Neural progenitor cell (in vitro differentiated cells): ENCODE results near the gene UHRF1. TPM values are rescaled to one million over a fixed set of nuclear protein-coding genes. Genes with fewer than 3 reads are reported as not detected.
"Not testable (repeated sequence)": the region's sequence is repeated elsewhere in the genome, so short reads cannot be mapped to it uniquely, and the experiment has no call there.

Experiments
- DNase-seq: peaks from one replicate; pipeline ENCODE4 v3.0.0-alpha.2; 2016; ENCODE audit warnings: low spot score
- H2AFZ ChIP-seq: fragments of 200-600 bp; sonication (generic); replicated peaks from 2 replicates; pipeline ENCODE4 v1.6.1; 2016; ENCODE audit warnings: antibody characterized with exemption
- H3F3A ChIP-seq: fragments of 200-600 bp; sonication (generic); 2 replicates; pipeline ENCODE4 v1.6.1; 2016; ENCODE audit warnings: antibody characterized with exemption, low read depth
- H3K27ac ChIP-seq: fragments of 200-600 bp; sonication (generic); 2 replicates; pipeline ENCODE4 v1.5.1; 2016; ENCODE audit warnings: mild to moderate bottlenecking
- H3K27me3 ChIP-seq: fragments of 200-600 bp; sonication (generic); 2 replicates; pipeline ENCODE4 v1.6.1; 2016; ENCODE audit warnings: mild to moderate bottlenecking, moderate library complexity
- H3K36me3 ChIP-seq: fragments of 200-600 bp; sonication (generic); 2 replicates; pipeline ENCODE4 v1.5.1; 2016
- H3K4me1 ChIP-seq: fragments of 200-600 bp; sonication (generic); 2 replicates; pipeline ENCODE4 v1.6.1; 2016; ENCODE audit warnings: mixed run types
- H3K4me2 ChIP-seq: fragments of 200-600 bp; sonication (generic); 2 replicates; pipeline ENCODE4 v1.6.1; 2016
- H3K4me3 ChIP-seq: fragments of 200-600 bp; sonication (generic); 2 replicates; pipeline ENCODE4 v1.5.1; 2016
- H3K79me2 ChIP-seq: fragments of 200-600 bp; sonication (generic); 2 replicates; pipeline ENCODE4 v1.6.1; 2016; ENCODE audit warnings: low read depth
- H3K9ac ChIP-seq: fragments of 200-600 bp; sonication (generic); 2 replicates; pipeline ENCODE4 v1.6.1; 2016
- H3K9me3 ChIP-seq: fragments of 200-600 bp; sonication (generic); 2 replicates; pipeline ENCODE4 v1.5.1; 2016; ENCODE audit warnings: low read depth
- H4K20me1 ChIP-seq: fragments of 200-600 bp; sonication (generic); 2 replicates; pipeline ENCODE4 v1.6.1; 2016; ENCODE audit warnings: low read depth
- H3K27ac Mint-ChIP-seq: 3 replicates; pipeline ENCODE4 v1.8.0; 2021; ENCODE audit warnings: mixed read lengths
- H3K27me3 Mint-ChIP-seq: 2 replicates; pipeline ENCODE4 v1.8.0; 2022; ENCODE audit warnings: low read depth, mild to moderate bottlenecking, inconsistent platforms, moderate library complexity, mixed read lengths; ENCODE audit not compliant: insufficient read depth
- H3K36me3 Mint-ChIP-seq: 3 replicates; pipeline ENCODE4 v1.8.0; 2021; ENCODE audit warnings: mixed read lengths
- H3K4me1 Mint-ChIP-seq: 3 replicates; pipeline ENCODE4 v1.8.0; 2021; ENCODE audit warnings: mixed read lengths
- H3K4me3 Mint-ChIP-seq: 3 replicates; pipeline ENCODE4 v1.8.0; 2021; ENCODE audit warnings: mild to moderate bottlenecking, moderate library complexity, mixed read lengths
- H3K9me3 Mint-ChIP-seq: 3 replicates; pipeline ENCODE4 v1.8.0; 2020; ENCODE audit warnings: mixed read lengths
- CTCF ChIP-seq: fragments of 200-600 bp; sonication (generic); IDR thresholded peaks from 2 replicates; pipeline ENCODE4 v1.5.1; 2017; ENCODE audit warnings: antibody characterized with exemption, mild to moderate bottlenecking
- EZH2 ChIP-seq: fragments of 200-600 bp; sonication (generic); IDR thresholded peaks from 2 replicates; pipeline ENCODE4 v1.6.1; 2017; ENCODE audit warnings: antibody characterized with exemption, mild to moderate bottlenecking, moderate library complexity
- EZH2phosphoT487 ChIP-seq: fragments of 200-600 bp; sonication (generic); IDR thresholded peaks from 2 replicates; pipeline ENCODE4 v1.6.1; 2017; ENCODE audit warnings: antibody characterized with exemption
- total RNA-seq: library from RNA; depleted of rRNA; stranded (reverse); fragments of >200 nt; gene quantifications from 2 replicates; pipeline ENCODE4 v1.2.3, GENCODE V29; 2015; ENCODE audit warnings: low replicate concordance

The UHRF1 gene
- total RNA-seq, 1 donor from 2014 or later, result 34.1 TPM

- Histone ChIP-seq H3K4me3 (no peak overlapping the region), H3K27ac (no peak overlapping the region), H3K79me2 (no peaks in the 10 kb centered on the region), H3K4me2 (no peak overlapping the region), H3F3A (no peaks in the 10 kb centered on the region), H3K36me3 (no peaks in the 10 kb centered on the region), H3K9ac (no peak overlapping the region), H3K4me1 (no peaks in the 10 kb centered on the region), H3K9me3 (no peaks in the 10 kb centered on the region), H3K27me3 (no peaks in the 10 kb centered on the region), H2AFZ (no peak overlapping the region), H4K20me1 (no peaks in the 10 kb centered on the region)
- H3K4me1 Mint-ChIP-seq, result no peaks in the 10 kb centered on the region
- H3K27me3 Mint-ChIP-seq, result peaks cover 7% of the 10 kb centered on the region
- no peak for TF ChIP-seq EZH2
- TF ChIP-seq EZH2phosphoT487, result no peak
- TF ChIP-seq CTCF, result no peak
- no peak overlapping the region for H3K4me3 Mint-ChIP-seq
- H3K36me3 Mint-ChIP-seq, result no peaks in the 10 kb centered on the region
- no peak for DNase-seq
- H3K9me3 Mint-ChIP-seq, result no peaks in the 10 kb centered on the region
- peak overlapping the region; percentile 61 for H3K27ac Mint-ChIP-seq
These were observed 20.1 kb upstream of the UHRF1 start for GRCh38 chr19:4889034-4889815.

GRCh38 chr19:4891066-4891465 is 18.2 kb upstream of the UHRF1 start:
- Histone ChIP-seq H3F3A (peaks cover 4% of the 10 kb centered on the region), H3K36me3 (no peaks in the 10 kb centered on the region), H4K20me1 (no peaks in the 10 kb centered on the region), H3K9me3 (no peaks in the 10 kb centered on the region), H3K27me3 (no peaks in the 10 kb centered on the region), H3K9ac (no peak overlapping the region), H3K4me1 (no peaks in the 10 kb centered on the region), H3K79me2 (no peaks in the 10 kb centered on the region), H3K4me2 (no peak overlapping the region), H3K27ac (no peak overlapping the region), H3K4me3 (no peak overlapping the region), H2AFZ (no peak overlapping the region)
- H3K4me3 Mint-ChIP-seq, result peak overlapping the region; percentile 15
- H3K9me3 Mint-ChIP-seq, result no peaks in the 10 kb centered on the region
- H3K27me3 Mint-ChIP-seq, result peaks cover 7% of the 10 kb centered on the region
- no peak for DNase-seq
- TF ChIP-seq CTCF (no peak), EZH2phosphoT487 (no peak), EZH2 (no peak)
- H3K36me3 Mint-ChIP-seq, result no peaks in the 10 kb centered on the region
- H3K27ac Mint-ChIP-seq, result no peak overlapping the region
- H3K4me1 Mint-ChIP-seq, result peaks cover 7% of the 10 kb centered on the region

GRCh38 chr19:4892962-4893361 is 16.3 kb upstream of the UHRF1 start:
- not testable (repeated sequence) for H3K79me2 ChIP-seq, H3K27ac Mint-ChIP-seq, H3K4me1 ChIP-seq, H3K4me3 Mint-ChIP-seq, H3F3A ChIP-seq, H3K9me3 Mint-ChIP-seq, H3K27me3 Mint-ChIP-seq, H3K36me3 ChIP-seq, H3K9ac ChIP-seq, H3K27me3 ChIP-seq, H2AFZ ChIP-seq, H3K4me2 ChIP-seq, H3K4me1 Mint-ChIP-seq, H3K36me3 Mint-ChIP-seq, H3K4me3 ChIP-seq, H3K9me3 ChIP-seq, H4K20me1 ChIP-seq, H3K27ac ChIP-seq, DNase-seq

GRCh38 chr19:4896372-4896771 is 12.9 kb upstream of the UHRF1 start:
- DNase-seq, result no peak
- Histone ChIP-seq H3F3A (peaks cover 4% of the 10 kb centered on the region), H4K20me1 (no peaks in the 10 kb centered on the region), H3K27me3 (no peaks in the 10 kb centered on the region), H3K9ac (no peak overlapping the region), H2AFZ (no peak overlapping the region), H3K4me2 (no peak overlapping the region), H3K79me2 (no peaks in the 10 kb centered on the region), H3K4me3 (no peak overlapping the region), H3K9me3 (no peaks in the 10 kb centered on the region), H3K4me1 (no peaks in the 10 kb centered on the region), H3K36me3 (no peaks in the 10 kb centered on the region), H3K27ac (no peak overlapping the region)
- Mint-ChIP-seq H3K27me3 (peaks cover 5% of the 10 kb centered on the region), H3K9me3 (no peaks in the 10 kb centered on the region), H3K4me1 (peaks cover 9% of the 10 kb centered on the region), H3K4me3 (no peak overlapping the region), H3K27ac (peak overlapping the region; percentile 61), H3K36me3 (no peaks in the 10 kb centered on the region)
- TF ChIP-seq CTCF, result no peak
- no peak for TF ChIP-seq EZH2
- TF ChIP-seq EZH2phosphoT487, result no peak
